ENCODE measurements around the gene ANKRD40.
"Not testable (repeated sequence)": the region's sequence is repeated elsewhere in the genome, so short reads cannot be mapped to it uniquely, and the experiment has no call there.

The ANKRD40 gene

DNA sequence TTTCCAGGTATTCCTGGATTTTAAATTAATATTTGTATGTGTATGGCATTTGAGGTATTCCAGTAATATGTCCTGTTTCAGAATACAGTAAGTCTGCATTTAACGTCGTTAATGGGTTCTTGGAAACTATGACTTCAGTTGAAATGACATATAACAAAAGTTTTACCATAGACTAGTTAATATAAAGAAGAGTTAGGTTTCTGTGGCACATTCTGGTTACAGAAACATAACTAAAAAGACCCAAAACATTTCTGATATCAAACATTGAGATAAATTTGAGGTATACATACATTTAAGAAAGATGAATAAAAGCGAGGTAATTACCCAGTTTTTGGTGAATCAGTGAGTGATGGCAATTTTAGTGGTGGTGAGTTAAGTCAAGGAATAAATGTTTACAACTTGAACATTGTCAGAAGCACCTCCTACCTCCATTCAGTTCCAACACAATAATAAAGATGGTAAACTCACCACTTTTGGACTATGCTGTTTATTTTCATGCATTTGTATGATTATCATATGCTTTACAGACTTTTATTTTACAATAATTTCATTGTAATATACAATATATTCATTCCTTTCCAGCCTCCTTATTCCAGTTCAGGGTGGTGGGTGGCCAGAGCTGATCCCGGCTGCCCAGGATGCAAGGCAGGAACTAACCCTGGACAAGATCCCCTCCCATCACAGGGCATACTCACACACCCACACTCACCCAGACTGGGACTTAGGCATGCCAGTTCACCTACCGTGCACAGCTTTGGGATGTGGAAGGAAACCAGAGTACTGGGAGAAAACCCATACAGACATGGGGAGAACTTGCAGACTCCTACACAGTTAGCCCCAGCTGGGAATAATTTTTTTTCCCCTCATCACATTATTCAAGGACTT lies 21.4 kb upstream of the ANKRD40 start:
- no CpG with 5 or more reads among the region's 5 CpGs for WGBS, 2 donors (ENCODE audit: extremely low coverage in 2 of 2, insufficient read length in 2 of 2, insufficient replicate concordance in 1 of 2)
- peaks cover 5% of the 10 kb centered on the region for H3K79me1 ChIP-seq (ENCODE audit: low read depth, low read length)
- no peak for DNase-seq (ENCODE audit: low spot score)
- no peak overlapping the region for H2BK5ac ChIP-seq (ENCODE audit: low read length)
- peaks cover 2 to 54% of the 10 kb centered on the region in 2 donors for H3K36me3 ChIP-seq (replicated peaks in 1 of 2; ENCODE audit: control insufficient read depth in 2 of 2, insufficient read depth in 2 of 2, low read length in 2 of 2)
- H3K27me3 ChIP-seq (ENCODE audit: control insufficient read depth in 3 of 3, insufficient read depth in 3 of 3, low read depth in 1 of 3, low read length in 3 of 3) = no peaks in the 10 kb centered on the region
- peaks cover 0 to 2% of the 10 kb centered on the region in 2 donors for H3K9me3 ChIP-seq (replicated peaks in 1 of 2; ENCODE audit: control insufficient read depth in 2 of 2, insufficient read depth in 1 of 2, low read depth in 1 of 2, low read length in 2 of 2)
- no peak overlapping the region for H3K27ac ChIP-seq (replicated peaks; ENCODE audit: low read length)
- no peak overlapping the region for H3K23ac ChIP-seq (ENCODE audit: low read depth, low read length, poor library complexity)
- H4K8ac ChIP-seq (ENCODE audit: low read depth, low read length) = no peak overlapping the region
- H2AK5ac ChIP-seq (ENCODE audit: low read depth, low read length) = no peak overlapping the region
- H3K4me3 ChIP-seq (ENCODE audit: low read length in 2 of 2) = no peak overlapping the region
- no peak overlapping the region for H4K91ac ChIP-seq (ENCODE audit: low read depth, low read length, poor library complexity)
- no peak overlapping the region for H2BK15ac ChIP-seq (ENCODE audit: low read length)
- H3K4ac ChIP-seq (ENCODE audit: low read length) = no peak overlapping the region
- no peak overlapping the region for H3K14ac ChIP-seq (ENCODE audit: low read length)
- no peak overlapping the region for H2AFZ ChIP-seq (ENCODE audit: low read length)
- no peak overlapping the region for H3K4me2 ChIP-seq (ENCODE audit: insufficient read depth, low read length, poor library complexity, severe bottlenecking)
- no peak overlapping the region for H3K18ac ChIP-seq (ENCODE audit: low read length)
- no peak overlapping the region for H3K9ac ChIP-seq (ENCODE audit: low read depth, low read length, poor library complexity)
- no peak overlapping the region for H2BK120ac ChIP-seq (ENCODE audit: low read depth, low read length)
- H2BK12ac ChIP-seq (ENCODE audit: low read length) = no peak overlapping the region
- H3K4me1 ChIP-seq (ENCODE audit: control insufficient read depth in 2 of 2, insufficient read depth in 1 of 2, low read depth in 1 of 2, low read length in 2 of 2) = peaks cover 0 to 2% of the 10 kb centered on the region in 2 donors

DNA sequence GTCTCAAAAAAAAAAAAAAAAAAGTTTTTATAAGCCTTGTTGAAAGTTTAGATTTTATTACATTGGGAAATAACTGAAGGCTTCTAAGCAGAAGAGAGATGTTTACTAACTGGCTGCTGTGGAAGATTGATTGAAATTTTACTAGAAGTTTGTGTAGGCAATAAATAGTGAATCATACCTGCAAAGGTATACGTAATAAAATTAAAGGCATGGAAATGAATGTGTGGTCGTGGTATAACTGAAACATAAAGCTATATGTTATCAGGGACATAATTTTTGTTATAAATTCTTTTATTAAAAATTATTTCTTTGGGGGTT lies 20.4 kb upstream of the ANKRD40 start:
- no peak overlapping the region for H3K4me2 ChIP-seq (ENCODE audit: insufficient read depth, low read length, poor library complexity, severe bottlenecking)
- H2AFZ ChIP-seq (ENCODE audit: low read length) = no peak overlapping the region
- peaks cover 0 to 2% of the 10 kb centered on the region in 2 donors for H3K4me1 ChIP-seq (ENCODE audit: control insufficient read depth in 2 of 2, insufficient read depth in 1 of 2, low read depth in 1 of 2, low read length in 2 of 2)
- peaks cover 2 to 56% of the 10 kb centered on the region in 2 donors for H3K36me3 ChIP-seq (replicated peaks in 1 of 2; ENCODE audit: control insufficient read depth in 2 of 2, insufficient read depth in 2 of 2, low read length in 2 of 2)
- H4K91ac ChIP-seq (ENCODE audit: low read depth, low read length, poor library complexity) = no peak overlapping the region
- H3K14ac ChIP-seq (ENCODE audit: low read length) = no peak overlapping the region
- no peak for DNase-seq (ENCODE audit: low spot score)
- H3K23ac ChIP-seq (ENCODE audit: low read depth, low read length, poor library complexity) = no peak overlapping the region
- H3K27ac ChIP-seq (replicated peaks; ENCODE audit: low read length) = no peak overlapping the region
- H3K9ac ChIP-seq (ENCODE audit: low read depth, low read length, poor library complexity) = no peak overlapping the region
- no peak overlapping the region for H3K18ac ChIP-seq (ENCODE audit: low read length)
- no peak overlapping the region for H3K4me3 ChIP-seq (ENCODE audit: low read length in 2 of 2)
- H2BK15ac ChIP-seq (ENCODE audit: low read length) = no peak overlapping the region
- H2BK120ac ChIP-seq (ENCODE audit: low read depth, low read length) = no peak overlapping the region
- peaks cover 0 to 2% of the 10 kb centered on the region in 2 donors for H3K9me3 ChIP-seq (replicated peaks in 1 of 2; ENCODE audit: control insufficient read depth in 2 of 2, insufficient read depth in 1 of 2, low read depth in 1 of 2, low read length in 2 of 2)
- no peaks in the 10 kb centered on the region for H3K27me3 ChIP-seq (ENCODE audit: control insufficient read depth in 3 of 3, insufficient read depth in 3 of 3, low read depth in 1 of 3, low read length in 3 of 3)
- no peak overlapping the region for H2AK5ac ChIP-seq (ENCODE audit: low read depth, low read length)
- no peak overlapping the region for H2BK5ac ChIP-seq (ENCODE audit: low read length)
- no CpG with 5 or more reads among the region's 2 CpGs for WGBS, 2 donors (ENCODE audit: extremely low coverage in 2 of 2, insufficient read length in 2 of 2, insufficient replicate concordance in 1 of 2)
- H4K8ac ChIP-seq (ENCODE audit: low read depth, low read length) = no peak overlapping the region
- H3K79me1 ChIP-seq (ENCODE audit: low read depth, low read length) = peaks cover 5% of the 10 kb centered on the region
- no peak overlapping the region for H3K4ac ChIP-seq (ENCODE audit: low read length)
- no peak overlapping the region for H2BK12ac ChIP-seq (ENCODE audit: low read length)

DNA sequence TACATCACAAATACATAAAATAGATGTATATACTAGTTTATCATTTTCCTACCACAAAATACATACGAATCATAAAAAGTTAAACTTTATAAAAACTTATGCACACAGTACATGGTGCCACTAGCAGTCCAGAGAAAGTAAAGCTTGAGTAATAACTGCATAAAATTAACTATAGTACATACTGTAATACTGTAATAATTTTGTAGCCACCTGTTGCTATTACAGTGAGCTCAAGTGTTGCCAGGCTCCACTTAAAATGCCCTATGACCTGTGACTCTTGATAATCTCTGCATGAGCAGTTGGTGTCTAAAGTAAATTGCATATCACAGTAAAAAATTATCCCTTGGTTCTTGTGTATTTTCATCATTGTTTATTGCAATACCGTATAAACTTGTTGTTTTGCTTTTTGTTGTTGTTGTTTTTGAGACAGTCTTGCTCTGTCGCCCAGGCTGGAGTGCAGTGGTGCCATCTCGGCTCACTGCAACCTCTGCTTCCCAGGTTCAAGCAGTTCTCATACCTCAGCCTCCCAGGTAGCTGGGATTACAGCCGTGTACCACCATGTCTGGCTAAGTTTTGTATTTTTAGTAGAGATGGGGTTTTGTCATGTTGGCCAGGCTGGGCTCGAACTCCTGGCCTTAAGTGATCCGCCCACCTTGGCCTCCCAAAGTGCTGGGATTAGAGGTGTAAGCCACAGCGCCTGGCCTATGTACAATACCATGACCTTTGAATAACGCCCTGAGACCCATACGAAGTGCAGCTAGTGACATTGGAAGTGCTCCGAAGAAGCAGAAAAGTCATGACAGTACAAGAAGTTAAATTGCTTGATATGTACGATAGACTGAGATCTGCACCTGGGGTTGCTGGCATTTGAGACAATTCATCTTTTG lies 18.3 kb upstream of the ANKRD40 start:
- Histone ChIP-seq H2BK12ac (ENCODE audit: low read length) (no peak overlapping the region), H2BK5ac (ENCODE audit: low read length) (no peak overlapping the region), H3K4ac (ENCODE audit: low read length) (no peak overlapping the region), H3K4me3 (ENCODE audit: low read length in 2 of 2) (no peak overlapping the region), H4K91ac (ENCODE audit: low read depth, low read length, poor library complexity) (no peak overlapping the region), H3K36me3 (replicated peaks in 1 of 2; ENCODE audit: control insufficient read depth in 2 of 2, insufficient read depth in 2 of 2, low read length in 2 of 2) (peaks cover 2 to 55% of the 10 kb centered on the region in 2 donors), H3K9me3 (replicated peaks in 1 of 2; ENCODE audit: control insufficient read depth in 2 of 2, insufficient read depth in 1 of 2, low read depth in 1 of 2, low read length in 2 of 2) (peaks cover 0 to 2% of the 10 kb centered on the region in 2 donors), H3K23ac (ENCODE audit: low read depth, low read length, poor library complexity) (no peak overlapping the region), H3K27me3 (ENCODE audit: control insufficient read depth in 3 of 3, insufficient read depth in 3 of 3, low read depth in 1 of 3, low read length in 3 of 3) (no peaks in the 10 kb centered on the region), H3K4me1 (ENCODE audit: control insufficient read depth in 2 of 2, insufficient read depth in 1 of 2, low read depth in 1 of 2, low read length in 2 of 2) (peaks cover 2 to 9% of the 10 kb centered on the region in 2 donors), H3K27ac (replicated peaks; ENCODE audit: low read length) (no peak overlapping the region), H2AFZ (ENCODE audit: low read length) (no peak overlapping the region), H4K8ac (ENCODE audit: low read depth, low read length) (no peak overlapping the region), H3K4me2 (ENCODE audit: insufficient read depth, low read length, poor library complexity, severe bottlenecking) (no peak overlapping the region), H2BK15ac (ENCODE audit: low read length) (no peak overlapping the region), H3K9ac (ENCODE audit: low read depth, low read length, poor library complexity) (no peak overlapping the region), H3K18ac (ENCODE audit: low read length) (no peak overlapping the region), H2BK120ac (ENCODE audit: low read depth, low read length) (no peak overlapping the region), H2AK5ac (ENCODE audit: low read depth, low read length) (no peak overlapping the region), H3K79me1 (ENCODE audit: low read depth, low read length) (peaks cover 5% of the 10 kb centered on the region), H3K14ac (ENCODE audit: low read length) (no peak overlapping the region)
- DNase-seq (ENCODE audit: low spot score) = no peak
- no CpG with 5 or more reads among the region's 12 CpGs for WGBS, 2 donors (ENCODE audit: extremely low coverage in 2 of 2, insufficient read length in 2 of 2, insufficient replicate concordance in 1 of 2)

DNA sequence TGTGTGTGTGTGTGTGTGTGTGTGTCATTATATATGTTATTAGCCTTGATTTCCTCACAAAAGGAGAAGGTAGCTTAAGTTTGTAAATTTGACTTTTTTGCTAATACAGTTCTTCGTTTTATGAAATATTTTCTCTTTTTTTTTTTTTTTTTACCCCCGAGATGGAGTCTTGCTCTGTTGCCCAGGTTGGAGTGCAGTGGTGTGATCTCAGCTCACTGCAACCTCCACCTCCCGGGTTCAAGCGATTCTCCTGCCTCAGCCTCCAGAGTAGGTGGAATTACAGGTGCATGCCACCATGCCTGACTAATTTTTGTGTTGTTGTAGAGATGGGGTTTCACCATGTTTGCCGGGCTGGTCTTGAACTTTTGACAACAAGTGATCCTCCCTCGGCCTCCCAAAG lies 16.9 kb upstream of the ANKRD40 start:
- not testable (repeated sequence) for H3K4me3 ChIP-seq (ENCODE audit: low read length in 2 of 2); H2BK15ac ChIP-seq (ENCODE audit: low read length); H3K23ac ChIP-seq (ENCODE audit: low read depth, low read length, poor library complexity); H3K9me3 ChIP-seq (replicated peaks in 1 of 2; ENCODE audit: control insufficient read depth in 2 of 2, insufficient read depth in 1 of 2, low read depth in 1 of 2, low read length in 2 of 2); H3K4me2 ChIP-seq (ENCODE audit: insufficient read depth, low read length, poor library complexity, severe bottlenecking); H2AK5ac ChIP-seq (ENCODE audit: low read depth, low read length); H2AFZ ChIP-seq (ENCODE audit: low read length); H4K8ac ChIP-seq (ENCODE audit: low read depth, low read length); H3K9ac ChIP-seq (ENCODE audit: low read depth, low read length, poor library complexity); H4K91ac ChIP-seq (ENCODE audit: low read depth, low read length, poor library complexity); H3K27ac ChIP-seq (replicated peaks; ENCODE audit: low read length); H3K18ac ChIP-seq (ENCODE audit: low read length); H3K27me3 ChIP-seq (ENCODE audit: control insufficient read depth in 3 of 3, insufficient read depth in 3 of 3, low read depth in 1 of 3, low read length in 3 of 3); H2BK12ac ChIP-seq (ENCODE audit: low read length); H3K4me1 ChIP-seq (ENCODE audit: control insufficient read depth in 2 of 2, insufficient read depth in 1 of 2, low read depth in 1 of 2, low read length in 2 of 2); H3K79me1 ChIP-seq (ENCODE audit: low read depth, low read length); H2BK5ac ChIP-seq (ENCODE audit: low read length); DNase-seq (ENCODE audit: low spot score); H2BK120ac ChIP-seq (ENCODE audit: low read depth, low read length); H3K4ac ChIP-seq (ENCODE audit: low read length); H3K14ac ChIP-seq (ENCODE audit: low read length)
- peaks cover 2 to 52% of the 10 kb centered on the region in 2 donors for H3K36me3 ChIP-seq (replicated peaks in 1 of 2; ENCODE audit: control insufficient read depth in 2 of 2, insufficient read depth in 2 of 2, low read length in 2 of 2)
- no CpG with 5 or more reads among the region's 6 CpGs for WGBS, 2 donors (ENCODE audit: extremely low coverage in 2 of 2, insufficient read length in 2 of 2, insufficient replicate concordance in 1 of 2)

Measured in neuronal stem cell (in vitro differentiated cells).